ENCODE results near the gene FAM111B.
"Not testable (repeated sequence)": the region's sequence is repeated elsewhere in the genome, so short reads cannot be mapped to it uniquely, and the experiment has no call there.

FAM111B gene

GRCh38 chr11:59076876-59077571, 30.0 kb upstream of the FAM111B start:
- POLR2A ChIA-PET, result no interaction called here
- CTCF ChIA-PET, result no interaction called here
- DNase-seq (ENCODE audit: extremely low spot score), result no peak
- no peak for TF ChIP-seq NFRKB (IDR thresholded peaks at IDR 0.05)
- no peak for TF ChIP-seq PKNOX1 (IDR thresholded peaks at IDR 0.05)

GRCh38 chr11:59078435-59078834, 28.6 kb upstream of the FAM111B start:
- no peak for TF ChIP-seq ZNF384 (IDR thresholded peaks at IDR 0.05)
- ChIA-PET POLR2A (no interaction called here), CTCF (no interaction called here)

GRCh38 chr11:59079086-59079485, 28.0 kb upstream of the FAM111B start:
- no peak for TF ChIP-seq L3MBTL2 (conservative IDR thresholded peaks at IDR 0.05)
- no peak for TF ChIP-seq FOXA1 (IDR thresholded peaks at IDR 0.05)
- TF ChIP-seq ARNT (IDR thresholded peaks at IDR 0.05), result no peak
- TF ChIP-seq LEF1 (IDR thresholded peaks at IDR 0.05; ENCODE audit: borderline replicate concordance), result no peak
- no peak for TF ChIP-seq SUZ12 (IDR thresholded peaks at IDR 0.05)
- TF ChIP-seq HDGF (IDR thresholded peaks at IDR 0.05; ENCODE audit: borderline replicate concordance), result no peak
- TF ChIP-seq FOXK2 (IDR thresholded peaks at IDR 0.05), result no peak
- no peak for TF ChIP-seq CTBP1 (IDR thresholded peaks at IDR 0.05; ENCODE audit: borderline replicate concordance)
- TF ChIP-seq ELF4 (IDR thresholded peaks at IDR 0.05), result no peak
- TF ChIP-seq ZNF384 (IDR thresholded peaks at IDR 0.05), result no peak
- no peak for TF ChIP-seq BHLHE40 (IDR thresholded peaks at IDR 0.05; ENCODE audit: borderline replicate concordance)
- TF ChIP-seq SP1 (IDR thresholded peaks at IDR 0.05), result no peak
- TF ChIP-seq FOXM1 (IDR thresholded peaks at IDR 0.05; ENCODE audit: borderline replicate concordance), result no peak
- no peak for TF ChIP-seq PKNOX1 (IDR thresholded peaks at IDR 0.05)
- TF ChIP-seq TARDBP (IDR thresholded peaks at IDR 0.05), result no peak
- TF ChIP-seq NFRKB (IDR thresholded peaks at IDR 0.05), result no peak
- POLR2A ChIA-PET, result no interaction called here
- CTCF ChIA-PET, result no interaction called here

More at GRCh38 chr11:59078435-59078834, 28.6 kb upstream of the FAM111B start:
- DNase-seq (ENCODE audit: extremely low spot score), result no peak

GRCh38 chr11:59080421-59080820, 26.6 kb upstream of the FAM111B start:
- DNase-seq (ENCODE audit: extremely low spot score); POLR2A ChIA-PET; CTCF ChIA-PET: not testable (repeated sequence)

More at GRCh38 chr11:59079086-59079485, 28.0 kb upstream of the FAM111B start:
- DNase-seq (ENCODE audit: extremely low spot score), result no peak

GRCh38 chr11:59081430-59082020, 25.5 kb upstream of the FAM111B start:
- POLR2A ChIA-PET; DNase-seq (ENCODE audit: extremely low spot score); CTCF ChIA-PET: not testable (repeated sequence)

GRCh38 chr11:59086007-59086406, 21.0 kb upstream of the FAM111B start, which contains the start of gene GLYATL1B:
Gene GLYATL1B, plus strand, starts transcription at chr11:59086307. Its CDS starts 0 bp downstream, at chr11:59086307.
- POLR2A ChIA-PET; CTCF ChIA-PET; DNase-seq (ENCODE audit: extremely low spot score): not testable (repeated sequence)

GRCh38 chr11:59088162-59088561, 18.9 kb upstream of the FAM111B start:
- ChIA-PET CTCF (no interaction called here), POLR2A (no interaction called here)
- no peak for TF ChIP-seq FOXA1 (IDR thresholded peaks at IDR 0.05)
- TF ChIP-seq CTBP1 (IDR thresholded peaks at IDR 0.05; ENCODE audit: borderline replicate concordance), result no peak
- TF ChIP-seq L3MBTL2 (conservative IDR thresholded peaks at IDR 0.05), result no peak
- TF ChIP-seq BHLHE40 (IDR thresholded peaks at IDR 0.05; ENCODE audit: borderline replicate concordance), result no peak
- no peak for TF ChIP-seq LEF1 (IDR thresholded peaks at IDR 0.05; ENCODE audit: borderline replicate concordance)
- no peak for TF ChIP-seq FOXM1 (IDR thresholded peaks at IDR 0.05; ENCODE audit: borderline replicate concordance)
- TF ChIP-seq PKNOX1 (IDR thresholded peaks at IDR 0.05), result no peak
- TF ChIP-seq SUZ12 (IDR thresholded peaks at IDR 0.05), result no peak
- no peak for TF ChIP-seq ZNF384 (IDR thresholded peaks at IDR 0.05)
- TF ChIP-seq TARDBP (IDR thresholded peaks at IDR 0.05), result no peak
- DNase-seq (ENCODE audit: extremely low spot score), result no peak

- POLR2A ChIA-PET; DNase-seq (ENCODE audit: extremely low spot score); CTCF ChIA-PET: not testable (repeated sequence)
Measured at GRCh38 chr11:59093576-59093975, 13.5 kb upstream of the FAM111B start.

- CTCF ChIA-PET; DNase-seq (ENCODE audit: extremely low spot score); POLR2A ChIA-PET: not testable (repeated sequence)
Measured at GRCh38 chr11:59095225-59095624, 11.8 kb upstream of the FAM111B start.

- DNase-seq (ENCODE audit: extremely low spot score); POLR2A ChIA-PET: not testable (repeated sequence)
- CTCF ChIA-PET, result interaction anchor here (0.6 to 1.0 kb wide), 2 partner anchors 40 to 73 kb away, joined by 3 to 9 read pairs; no protein-coding TSS in a partner anchor
Measured at GRCh38 chr11:59095972-59096575, 11.0 kb upstream of the FAM111B start.
